Measurements from ENCODE around the gene UQCRH. TPM values are rescaled to one million over a fixed set of nuclear protein-coding genes. Genes with fewer than 3 reads are reported as not detected.

UQCRH gene
- polyA plus RNA-seq, 4 donors, result 294 to 1,100 (median 915) TPM

GRCh38 chr1:46274225-46275029 lies 29.1 kb upstream of the UQCRH start:
- DNase-seq (no peak), FAIRE-seq (no peak)
- Histone ChIP-seq H3K36me3 (ENCODE audit: control insufficient read depth in 3 of 3, insufficient read depth in 2 of 3, low read depth in 1 of 3, low read length in 3 of 3) (peaks cover 2 to 45% (median 6%) of the 10 kb centered on the region in 3 donors), H3K27me3 (ENCODE audit: control insufficient read depth in 3 of 3, insufficient read depth in 3 of 3, low read length in 3 of 3) (no peaks in the 10 kb centered on the region), H3K27ac (ENCODE audit: low read depth in 1 of 3, low read length in 2 of 3) (no peak overlapping the region), H3K4me1 (ENCODE audit: control insufficient read depth in 3 of 3, insufficient read depth in 2 of 3, low read depth in 1 of 3, low read length in 2 of 3) (no peaks in the 10 kb centered on the region), H3K4me3 (ENCODE audit: low read depth in 1 of 3, low read length in 3 of 3) (no peak overlapping the region), H3K9me3 (ENCODE audit: control insufficient read depth in 2 of 2, insufficient read depth in 1 of 2, low read depth in 1 of 2, low read length in 1 of 2) (no peaks in the 10 kb centered on the region)
- WGBS, 3 donors, result 97 to 98% (median 97%) methylated on average over 6 of the region's 6 CpGs

GRCh38 chr1:46275030-46275337 lies 28.5 kb upstream of the UQCRH start:
- DNase-seq (no peak), FAIRE-seq (no peak)
- H3K4me3 ChIP-seq (ENCODE audit: low read depth in 1 of 3, low read length in 3 of 3), result no peak overlapping the region
- H3K9me3 ChIP-seq (ENCODE audit: control insufficient read depth in 2 of 2, insufficient read depth in 1 of 2, low read depth in 1 of 2, low read length in 1 of 2), result no peaks in the 10 kb centered on the region
- H3K4me1 ChIP-seq (ENCODE audit: control insufficient read depth in 3 of 3, insufficient read depth in 2 of 3, low read depth in 1 of 3, low read length in 2 of 3), result no peaks in the 10 kb centered on the region
- peaks cover 2 to 49% (median 6%) of the 10 kb centered on the region in 3 donors for H3K36me3 ChIP-seq (ENCODE audit: control insufficient read depth in 3 of 3, insufficient read depth in 2 of 3, low read depth in 1 of 3, low read length in 3 of 3)
- H3K27ac ChIP-seq (ENCODE audit: low read depth in 1 of 3, low read length in 2 of 3), result no peak overlapping the region
- no peaks in the 10 kb centered on the region for H3K27me3 ChIP-seq (ENCODE audit: control insufficient read depth in 3 of 3, insufficient read depth in 3 of 3, low read length in 3 of 3)
- 94 to 96% (median 95%) methylated on average over 6 of the region's 6 CpGs for WGBS, 3 donors

- DNase-seq (peak in 1 of 2 donors; percentile 39), FAIRE-seq (no peak)
- H3K27ac ChIP-seq (ENCODE audit: low read depth in 1 of 3, low read length in 2 of 3), result no peak overlapping the region
- no peaks in the 10 kb centered on the region for H3K9me3 ChIP-seq (ENCODE audit: control insufficient read depth in 2 of 2, insufficient read depth in 1 of 2, low read depth in 1 of 2, low read length in 1 of 2)
- H3K36me3 ChIP-seq (ENCODE audit: control insufficient read depth in 3 of 3, insufficient read depth in 2 of 3, low read depth in 1 of 3, low read length in 3 of 3), result peaks cover 2 to 56% (median 6%) of the 10 kb centered on the region in 3 donors
- no peak overlapping the region for H3K4me3 ChIP-seq (ENCODE audit: low read depth in 1 of 3, low read length in 3 of 3)
- H3K4me1 ChIP-seq (ENCODE audit: control insufficient read depth in 3 of 3, insufficient read depth in 2 of 3, low read depth in 1 of 3, low read length in 2 of 3), result no peaks in the 10 kb centered on the region
- 84 to 90% (median 85%) methylated on average over 14 of the region's 14 CpGs for WGBS, 3 donors
- no peaks in the 10 kb centered on the region for H3K27me3 ChIP-seq (ENCODE audit: control insufficient read depth in 3 of 3, insufficient read depth in 3 of 3, low read length in 3 of 3)
Measured at GRCh38 chr1:46277658-46278373, 25.7 kb upstream of the UQCRH start.

- Histone ChIP-seq H3K36me3 (ENCODE audit: control insufficient read depth in 3 of 3, insufficient read depth in 2 of 3, low read depth in 1 of 3, low read length in 3 of 3) (peaks cover 2 to 56% (median 6%) of the 10 kb centered on the region in 3 donors), H3K4me3 (ENCODE audit: low read depth in 1 of 3, low read length in 3 of 3) (no peak overlapping the region), H3K4me1 (ENCODE audit: control insufficient read depth in 3 of 3, insufficient read depth in 2 of 3, low read depth in 1 of 3, low read length in 2 of 3) (no peaks in the 10 kb centered on the region), H3K9me3 (ENCODE audit: control insufficient read depth in 2 of 2, insufficient read depth in 1 of 2, low read depth in 1 of 2, low read length in 1 of 2) (no peaks in the 10 kb centered on the region), H3K27ac (ENCODE audit: low read depth in 1 of 3, low read length in 2 of 3) (no peak overlapping the region), H3K27me3 (ENCODE audit: control insufficient read depth in 3 of 3, insufficient read depth in 3 of 3, low read length in 3 of 3) (no peaks in the 10 kb centered on the region)
- FAIRE-seq (no peak), DNase-seq (no peak)
- WGBS, 3 donors, result 91 to 98% (median 93%) methylated on average over 12 of the region's 12 CpGs
Measured at GRCh38 chr1:46278807-46279206, 24.7 kb upstream of the UQCRH start.

GRCh38 chr1:46280092-46280491 lies 23.4 kb upstream of the UQCRH start:
- H3K36me3 ChIP-seq (ENCODE audit: control insufficient read depth in 3 of 3, insufficient read depth in 2 of 3, low read depth in 1 of 3, low read length in 3 of 3), result peaks cover 2 to 59% (median 9%) of the 10 kb centered on the region in 3 donors
- DNase-seq (no peak), FAIRE-seq (no peak)
- H3K27ac ChIP-seq (ENCODE audit: low read depth in 1 of 3, low read length in 2 of 3), result no peak overlapping the region
- H3K27me3 ChIP-seq (ENCODE audit: control insufficient read depth in 3 of 3, insufficient read depth in 3 of 3, low read length in 3 of 3), result no peaks in the 10 kb centered on the region
- H3K4me3 ChIP-seq (ENCODE audit: low read depth in 1 of 3, low read length in 3 of 3), result no peak overlapping the region
- 89 to 98% (median 92%) methylated on average over 3 of the region's 3 CpGs for WGBS, 3 donors
- peaks cover 0 to 2% (median 0%) of the 10 kb centered on the region in 3 donors for H3K4me1 ChIP-seq (ENCODE audit: control insufficient read depth in 3 of 3, insufficient read depth in 2 of 3, low read depth in 1 of 3, low read length in 2 of 3)
- no peaks in the 10 kb centered on the region for H3K9me3 ChIP-seq (ENCODE audit: control insufficient read depth in 2 of 2, insufficient read depth in 1 of 2, low read depth in 1 of 2, low read length in 1 of 2)

GRCh38 chr1:46281021-46281420 lies 22.5 kb upstream of the UQCRH start:
- no peaks in the 10 kb centered on the region for H3K9me3 ChIP-seq (ENCODE audit: control insufficient read depth in 2 of 2, insufficient read depth in 1 of 2, low read depth in 1 of 2, low read length in 1 of 2)
- peaks cover 0 to 6% (median 0%) of the 10 kb centered on the region in 3 donors for H3K4me1 ChIP-seq (ENCODE audit: control insufficient read depth in 3 of 3, insufficient read depth in 2 of 3, low read depth in 1 of 3, low read length in 2 of 3)
- no peak overlapping the region for H3K27ac ChIP-seq (ENCODE audit: low read depth in 1 of 3, low read length in 2 of 3)
- FAIRE-seq (no peak), DNase-seq (no peak)
- H3K36me3 ChIP-seq (ENCODE audit: control insufficient read depth in 3 of 3, insufficient read depth in 2 of 3, low read depth in 1 of 3, low read length in 3 of 3), result peaks cover 2 to 68% (median 15%) of the 10 kb centered on the region in 3 donors
- no peaks in the 10 kb centered on the region for H3K27me3 ChIP-seq (ENCODE audit: control insufficient read depth in 3 of 3, insufficient read depth in 3 of 3, low read length in 3 of 3)
- no peak overlapping the region for H3K4me3 ChIP-seq (ENCODE audit: low read depth in 1 of 3, low read length in 3 of 3)
- WGBS, 3 donors, result 94 to 95% (median 94%) methylated on average over 14 of the region's 14 CpGs

- DNase-seq, result no peak
- Histone ChIP-seq H3K4me1 (ENCODE audit: control insufficient read depth in 3 of 3, insufficient read depth in 2 of 3, low read depth in 1 of 3, low read length in 2 of 3) (peaks cover 0 to 8% (median 0%) of the 10 kb centered on the region in 3 donors), H3K4me3 (ENCODE audit: low read depth in 1 of 3, low read length in 3 of 3) (no peak overlapping the region), H3K27me3 (ENCODE audit: control insufficient read depth in 3 of 3, insufficient read depth in 3 of 3, low read length in 3 of 3) (no peaks in the 10 kb centered on the region), H3K9me3 (ENCODE audit: control insufficient read depth in 2 of 2, insufficient read depth in 1 of 2, low read depth in 1 of 2, low read length in 1 of 2) (no peaks in the 10 kb centered on the region), H3K36me3 (ENCODE audit: control insufficient read depth in 3 of 3, insufficient read depth in 2 of 3, low read depth in 1 of 3, low read length in 3 of 3) (peaks cover 3 to 60% (median 15%) of the 10 kb centered on the region in 3 donors), H3K27ac (ENCODE audit: low read depth in 1 of 3, low read length in 2 of 3) (no peak overlapping the region)
- WGBS, 3 donors, result 90 to 93% (median 91%) methylated on average over 1 of the region's 1 CpG
- FAIRE-seq, result no peak
Measured at GRCh38 chr1:46284058-46284457, 19.4 kb upstream of the UQCRH start.

- H3K4me1 ChIP-seq (ENCODE audit: control insufficient read depth in 3 of 3, insufficient read depth in 2 of 3, low read depth in 1 of 3, low read length in 2 of 3), result peaks cover 0 to 8% (median 0%) of the 10 kb centered on the region in 3 donors
- 78 to 83% (median 82%) methylated on average over 3 of the region's 3 CpGs for WGBS, 3 donors
- H3K27ac ChIP-seq (ENCODE audit: low read depth in 1 of 3, low read length in 2 of 3), result no peak overlapping the region
- FAIRE-seq, result no peak
- no peaks in the 10 kb centered on the region for H3K9me3 ChIP-seq (ENCODE audit: control insufficient read depth in 2 of 2, insufficient read depth in 1 of 2, low read depth in 1 of 2, low read length in 1 of 2)
- H3K4me3 ChIP-seq (ENCODE audit: low read depth in 1 of 3, low read length in 3 of 3), result no peak overlapping the region
- H3K27me3 ChIP-seq (ENCODE audit: control insufficient read depth in 3 of 3, insufficient read depth in 3 of 3, low read length in 3 of 3), result no peaks in the 10 kb centered on the region
- peak in 1 of 2 donors; percentile 40 for DNase-seq
- H3K36me3 ChIP-seq (ENCODE audit: control insufficient read depth in 3 of 3, insufficient read depth in 2 of 3, low read depth in 1 of 3, low read length in 3 of 3), result peaks cover 3 to 58% (median 15%) of the 10 kb centered on the region in 3 donors
Measured at GRCh38 chr1:46284597-46285564, 18.6 kb upstream of the UQCRH start.
